A549 (cell line): ENCODE results near the gene PTOV1. TPM values are rescaled to one million over a fixed set of nuclear protein-coding genes. Genes with fewer than 3 reads are reported as not detected.

Source experiments
- ATAC-seq, 2 experiments: fragments of 200-7000 bp in 1 of 2; fragments of >200 bp in 1 of 2; cut with Nextera tagmentation in 1 of 2; cut with Tn5 transposase in 1 of 2; 3 replicates each; pipeline versions ENCODE4 v1.8.0 to v1.9.1; 2018 to 2020; ENCODE audit warnings: mild to moderate bottlenecking in 1 of 2, moderate library complexity in 1 of 2
- CTCF ChIA-PET: fragments of 300-600 bp; sonication (Branson Sonifier 250); formaldehyde crosslinking; extraction: SDS; loops from one replicate; lab custom pipeline; 2021; ENCODE audit warnings: antibody characterized with exemption, inconsistent platforms; lab: Yijun Ruan, JAX
- POLR2A ChIA-PET: fragments of 350-600 bp; formaldehyde crosslinking; extraction: SDS; loops from one replicate; lab custom pipeline; 2021; ENCODE audit warnings: antibody characterized with exemption, inconsistent platforms; lab: Yijun Ruan, JAX
- DNase-seq, 2 experiments: peaks; one replicate each; pipeline versions ENCODE4 v3.0.0 to v3.0.0-alpha.2; 2011 to 2016; ENCODE audit warnings: low read depth in 1 of 2, low spot score in 1 of 2
- FAIRE-seq: peaks from 2 replicates; lab custom pipeline; 2011; peaks lifted over from hg19 to GRCh38; lab: Jason Lieb, UNC
- H3K27ac ChIP-seq, 2 experiments: fragments of >200 bp; sonication (Bioruptor Twin); formaldehyde crosslinking; 3 replicates each; pipeline ENCODE4 v1.5.1; 2016 to 2017
- H3K4me1 ChIP-seq: fragments of >200 bp; sonication (Bioruptor Twin); formaldehyde crosslinking; 3 replicates; pipeline ENCODE4 v1.6.1; 2016
- H3K4me2 ChIP-seq: fragments of >200 bp; sonication (Bioruptor Twin); formaldehyde crosslinking; 3 replicates; pipeline ENCODE4 v1.6.1; 2016
- H3K4me3 ChIP-seq: fragments of >200 bp; sonication (Bioruptor Twin); formaldehyde crosslinking; 3 replicates; pipeline ENCODE4 v1.5.1; 2016
- H3K9me3 ChIP-seq: fragments of >200 bp; sonication (Bioruptor Twin); formaldehyde crosslinking; 3 replicates; pipeline ENCODE4 v1.6.1; 2016
- CBX2 ChIP-seq: fragments of 200-600 bp; sonication (generic); IDR thresholded peaks from 2 replicates; pipeline ENCODE4 v1.6.1; 2016; ENCODE audit warnings: low read depth, mild to moderate bottlenecking, borderline replicate concordance
- CBX8 ChIP-seq: fragments of 200-600 bp; sonication (generic); IDR thresholded peaks from 2 replicates; pipeline ENCODE4 v1.6.1; 2016
- CHD2 ChIP-seq: fragments of 150-350 bp; IDR thresholded peaks from 2 replicates; pipeline ENCODE4 v1.6.1; 2014; ENCODE audit warnings: low read length; ENCODE audit not compliant: partially characterized antibody
- CHD4 ChIP-seq: fragments of 200-600 bp; sonication (generic); IDR thresholded peaks from 2 replicates; pipeline ENCODE4 v1.6.1; 2016; ENCODE audit warnings: antibody characterized with exemption, mild to moderate bottlenecking, borderline replicate concordance
- EHF ChIP-seq: fragments of 250-450 bp; sonication (Bioruptor Pico); IDR thresholded peaks from 2 replicates; pipeline ENCODE4 v1.5.0; 2020; ENCODE audit warnings: mild to moderate bottlenecking
- FOSB ChIP-seq: fragments of 250-450 bp; sonication (Bioruptor Pico); IDR thresholded peaks from 2 replicates; pipeline ENCODE4 v1.5.0; 2020; ENCODE audit warnings: mild to moderate bottlenecking, moderate library complexity
- GATA3 ChIP-seq: IDR thresholded peaks from 2 replicates; pipeline ENCODE4 v1.6.1; 2012; ENCODE audit warnings: borderline replicate concordance
- HDAC2 ChIP-seq: fragments of 200-600 bp; sonication (generic); IDR thresholded peaks from 2 replicates; pipeline ENCODE4 v1.6.1; 2016
- HEYL ChIP-seq: fragments of 250-450 bp; sonication (Bioruptor Pico); IDR thresholded peaks from 2 replicates; pipeline ENCODE4 v1.8.0; 2021; ENCODE audit warnings: mild to moderate bottlenecking, moderate library complexity
- HOXB5 ChIP-seq: fragments of 250-450 bp; sonication (Bioruptor Pico); IDR thresholded peaks from 2 replicates; pipeline ENCODE4 v1.5.0; 2020; ENCODE audit warnings: mild to moderate bottlenecking, moderate library complexity
- JUN ChIP-seq, 2 experiments: fragments of >200 bp; sonication (Bioruptor Twin); formaldehyde crosslinking; IDR thresholded peaks; 2 replicates in 1 of 2; 3 replicates in 1 of 2; pipeline ENCODE4 v1.6.1; 2016 to 2017
- JUNB ChIP-seq: fragments of >200 bp; sonication (Bioruptor Twin); formaldehyde crosslinking; IDR thresholded peaks from 2 replicates; pipeline ENCODE4 v1.6.1; 2016
- MAFK ChIP-seq: fragments of 450-650 bp; IDR thresholded peaks from 2 replicates; pipeline ENCODE4 v1.6.1; 2014; ENCODE audit not compliant: partially characterized antibody
- MAZ ChIP-seq: fragments of 150-350 bp; IDR thresholded peaks from 2 replicates; pipeline ENCODE4 v1.6.1; 2014; ENCODE audit warnings: antibody characterized with exemption, low read depth, low read length, borderline replicate concordance
- MYC ChIP-seq: IDR thresholded peaks from 2 replicates; pipeline ENCODE4 v1.6.1; 2012; ENCODE audit warnings: mild to moderate bottlenecking, inconsistent platforms, low read length, improper control_type of control experiment, borderline replicate concordance
- NFE2L2 ChIP-seq: fragments of 150-350 bp; conservative IDR thresholded peaks from 2 replicates; pipeline ENCODE4 v1.6.1; 2014; ENCODE audit warnings: low read length
- PHF8 ChIP-seq: fragments of 200-600 bp; sonication (generic); IDR thresholded peaks from 2 replicates; pipeline ENCODE4 v1.6.1; 2016; ENCODE audit warnings: low read depth, mild to moderate bottlenecking, antibody characterized with exemption, moderate library complexity, borderline replicate concordance
- POLR2A ChIP-seq: IDR thresholded peaks from 2 replicates; pipeline ENCODE4 v1.6.1; 2012; ENCODE audit warnings: mild to moderate bottlenecking, low read length
- POLR2AphosphoS2 ChIP-seq: conservative IDR thresholded peaks from 2 replicates; pipeline ENCODE4 v1.6.1; 2012; ENCODE audit warnings: low read length, improper control_type of control experiment, inconsistent platforms
- RAD21 ChIP-seq, 2 experiments: fragments of >200 bp in 1 of 2; sonication (Bioruptor Twin) in 1 of 2; formaldehyde crosslinking in 1 of 2; IDR thresholded peaks in 1 of 2; conservative IDR thresholded peaks in 1 of 2; 2 replicates in 1 of 2; 3 replicates in 1 of 2; pipeline ENCODE4 v1.6.1; 2012 to 2018; ENCODE audit warnings: inconsistent platforms in 1 of 2
- RARB ChIP-seq: fragments of 250-450 bp; sonication (Bioruptor Pico); IDR thresholded peaks from 2 replicates; pipeline ENCODE4 v1.8.0; 2021; ENCODE audit warnings: mild to moderate bottlenecking, moderate library complexity
- RFX5 ChIP-seq: fragments of 450-650 bp; IDR thresholded peaks from 2 replicates; pipeline ENCODE4 v1.7.1; 2014; ENCODE audit warnings: antibody characterized with exemption, mild to moderate bottlenecking, moderate library complexity
- RNF2 ChIP-seq: fragments of 200-600 bp; sonication (generic); IDR thresholded peaks from 2 replicates; pipeline ENCODE4 v1.6.1; 2016; ENCODE audit warnings: low read depth, mild to moderate bottlenecking, antibody characterized with exemption, moderate library complexity, borderline replicate concordance
- SREBF2 ChIP-seq: fragments of 450-650 bp; IDR thresholded peaks from 2 replicates; pipeline ENCODE4 v1.6.1; 2014; ENCODE audit warnings: mild to moderate bottlenecking, moderate library complexity
- TFCP2L1 ChIP-seq: fragments of 250-450 bp; sonication (Bioruptor Pico); IDR thresholded peaks from 2 replicates; pipeline ENCODE4 v1.5.0; 2021; ENCODE audit warnings: mild to moderate bottlenecking
- ZFP36 ChIP-seq: fragments of 450-650 bp; IDR thresholded peaks from 2 replicates; pipeline ENCODE4 v1.6.1; 2014; ENCODE audit warnings: borderline replicate concordance; ENCODE audit not compliant: partially characterized antibody
- ZSCAN20 ChIP-seq: fragments of 250-450 bp; sonication (Bioruptor Pico); IDR thresholded peaks from 2 replicates; pipeline ENCODE4 v1.8.0; 2022; ENCODE audit warnings: mild to moderate bottlenecking, moderate library complexity
- WGBS: methylation state at CpG from one replicate; pipeline ENCODE4 v1.1.6; 2017; ENCODE audit errors: missing lambda C conversion rate; 5-methylcytosine and 5-hydroxymethylcytosine counted together
- polyA plus RNA-seq, 4 experiments: library from polyadenylated mRNA; depleted of rRNA in 3 of 4; stranded (reverse); fragments of >200 nt; fragmentation: RNase III in 1 of 4; extraction: RNeasy Plus Mini Kit Qiagen cat#74134 plus additional on column Dnase treatment in 1 of 4; gene quantifications; 2 replicates in 3 of 4; 3 replicates in 1 of 4; pipeline ENCODE4 v1.2.3, GENCODE V29; 2011 to 2017
- TF ChIP-seq, protein P1 (sequence below): IDR thresholded peaks from 2 replicates; pipeline ENCODE4 v1.6.1; 2012; ENCODE audit warnings: low read depth, borderline replicate concordance
- TF ChIP-seq, protein P2 (sequence below): IDR thresholded peaks from 2 replicates; pipeline ENCODE4 v1.6.1; 2012
- TF ChIP-seq, protein P3 (sequence below): fragments of >200 bp; sonication (Bioruptor Twin); formaldehyde crosslinking; IDR thresholded peaks from 3 replicates; pipeline ENCODE4 v1.6.1; 2016
- TF ChIP-seq, protein P4 (sequence below): fragments of 150-350 bp; IDR thresholded peaks from 2 replicates; pipeline ENCODE4 v1.6.1; 2014; ENCODE audit warnings: low read depth, mild to moderate bottlenecking, low read length
- TF ChIP-seq, protein P5 (sequence below): IDR thresholded peaks from 2 replicates; pipeline ENCODE4 v1.6.1; 2012

The PTOV1 gene
- polyA plus RNA-seq, 2 of the 4 experiments (the other 2 are of a cell fraction), result 27.7 to 147 TPM

DNA sequence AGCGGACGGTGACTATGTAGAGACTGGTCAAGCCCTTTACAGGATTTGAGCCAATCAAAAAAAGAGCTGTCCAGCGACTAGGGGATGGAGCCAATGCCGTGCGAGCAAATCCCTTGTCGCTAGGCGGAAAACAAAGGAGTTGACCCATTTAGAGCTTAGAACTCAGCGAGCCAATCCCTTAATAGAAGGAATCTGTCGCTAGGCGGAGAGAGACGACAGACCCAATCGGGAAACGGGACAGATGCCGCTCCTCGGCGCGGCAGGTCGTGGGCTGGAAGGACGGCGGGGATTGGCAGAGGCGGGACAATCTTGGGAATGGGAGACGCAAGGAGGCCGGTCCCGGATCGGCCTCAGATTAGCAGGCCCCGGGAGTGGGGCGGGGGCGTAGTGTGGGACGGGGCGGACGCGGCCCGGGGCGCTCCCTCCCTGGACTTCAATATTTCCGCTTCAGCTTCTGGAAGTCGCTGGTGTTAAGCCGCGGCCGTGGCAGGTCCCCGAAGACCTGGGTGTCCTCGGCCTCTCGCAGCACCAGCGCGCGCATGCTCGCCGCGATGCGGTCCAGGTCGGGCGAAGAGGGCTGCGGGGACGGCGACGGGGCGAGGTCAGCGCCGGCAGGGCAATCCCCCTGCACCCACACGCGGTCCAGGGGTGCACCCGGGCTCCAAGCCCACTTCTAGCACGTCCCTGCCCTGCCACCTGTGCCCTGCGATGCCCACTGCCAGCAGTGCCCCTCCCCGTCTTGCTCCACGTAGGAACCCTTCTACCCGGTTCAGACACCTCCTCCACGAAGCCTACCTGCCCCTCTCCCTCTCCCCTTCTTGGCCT is 18.7 kb downstream of the PTOV1 start:
- 1% methylated on average over 47 of the region's 67 CpGs for WGBS
- TF ChIP-seq CBX2 (no peak), MYC (0 out of 2 replicates have a peak, but pooled peaks have one; percentile 20), POLR2A (peak; percentile 63), CHD2 (no peak), HOXB5 (CRISPR knock-in tag) (no peak), FOSB (CRISPR knock-in tag) (no peak), SREBF2 (peak; percentile 46), ZFP36 (peak; percentile 96), RAD21 (conservative IDR thresholded peaks at IDR 0.05 in 1 of 2, IDR thresholded peaks at IDR 0.05 in 1 of 2) (no peak), MAFK (peak; percentile 48), PHF8 (peak; percentile 32; the same call in 1 of the 2 replicates), JUNB (no peak), GATA3 (0 out of 2 replicates have a peak, but pooled peaks have one; percentile 39), HEYL (CRISPR knock-in tag) (no peak), EHF (CRISPR knock-in tag) (no peak), RNF2 (peak; percentile 75; the same call in 1 of the 2 replicates), TFCP2L1 (CRISPR knock-in tag) (peak; percentile 59; the same call in 1 of the 2 replicates), POLR2AphosphoS2 (no peak), MAZ (no peak), ZSCAN20 (CRISPR knock-in tag) (no peak), RARB (CRISPR knock-in tag) (0 out of 2 replicates have a peak, but pooled peaks have one; percentile 30), JUN (IDR thresholded peaks at IDR 0.05) (peak; percentile 66 to 96; a peak in 4 of 5 replicates), NFE2L2 (no peak), CHD4 (no peak), CBX8 (no peak), RFX5 (peak; percentile 99), HDAC2 (no peak)
- TF ChIP-seq, protein P1, sequence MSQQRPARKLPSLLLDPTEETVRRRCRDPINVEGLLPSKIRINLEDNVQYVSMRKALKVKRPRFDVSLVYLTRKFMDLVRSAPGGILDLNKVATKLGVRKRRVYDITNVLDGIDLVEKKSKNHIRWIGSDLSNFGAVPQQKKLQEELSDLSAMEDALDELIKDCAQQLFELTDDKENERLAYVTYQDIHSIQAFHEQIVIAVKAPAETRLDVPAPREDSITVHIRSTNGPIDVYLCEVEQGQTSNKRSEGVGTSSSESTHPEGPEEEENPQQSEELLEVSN, result peak; percentile 79
- TF ChIP-seq, protein P2, sequence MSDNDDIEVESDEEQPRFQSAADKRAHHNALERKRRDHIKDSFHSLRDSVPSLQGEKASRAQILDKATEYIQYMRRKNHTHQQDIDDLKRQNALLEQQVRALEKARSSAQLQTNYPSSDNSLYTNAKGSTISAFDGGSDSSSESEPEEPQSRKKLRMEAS, result peak; percentile 87
- TF ChIP-seq, protein P3, sequence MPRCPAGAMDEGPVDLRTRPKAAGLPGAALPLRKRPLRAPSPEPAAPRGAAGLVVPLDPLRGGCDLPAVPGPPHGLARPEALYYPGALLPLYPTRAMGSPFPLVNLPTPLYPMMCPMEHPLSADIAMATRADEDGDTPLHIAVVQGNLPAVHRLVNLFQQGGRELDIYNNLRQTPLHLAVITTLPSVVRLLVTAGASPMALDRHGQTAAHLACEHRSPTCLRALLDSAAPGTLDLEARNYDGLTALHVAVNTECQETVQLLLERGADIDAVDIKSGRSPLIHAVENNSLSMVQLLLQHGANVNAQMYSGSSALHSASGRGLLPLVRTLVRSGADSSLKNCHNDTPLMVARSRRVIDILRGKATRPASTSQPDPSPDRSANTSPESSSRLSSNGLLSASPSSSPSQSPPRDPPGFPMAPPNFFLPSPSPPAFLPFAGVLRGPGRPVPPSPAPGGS, result peak; percentile 79
- TF ChIP-seq, protein P4, sequence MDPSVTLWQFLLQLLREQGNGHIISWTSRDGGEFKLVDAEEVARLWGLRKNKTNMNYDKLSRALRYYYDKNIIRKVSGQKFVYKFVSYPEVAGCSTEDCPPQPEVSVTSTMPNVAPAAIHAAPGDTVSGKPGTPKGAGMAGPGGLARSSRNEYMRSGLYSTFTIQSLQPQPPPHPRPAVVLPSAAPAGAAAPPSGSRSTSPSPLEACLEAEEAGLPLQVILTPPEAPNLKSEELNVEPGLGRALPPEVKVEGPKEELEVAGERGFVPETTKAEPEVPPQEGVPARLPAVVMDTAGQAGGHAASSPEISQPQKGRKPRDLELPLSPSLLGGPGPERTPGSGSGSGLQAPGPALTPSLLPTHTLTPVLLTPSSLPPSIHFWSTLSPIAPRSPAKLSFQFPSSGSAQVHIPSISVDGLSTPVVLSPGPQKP, result no peak
- TF ChIP-seq, protein P5, sequence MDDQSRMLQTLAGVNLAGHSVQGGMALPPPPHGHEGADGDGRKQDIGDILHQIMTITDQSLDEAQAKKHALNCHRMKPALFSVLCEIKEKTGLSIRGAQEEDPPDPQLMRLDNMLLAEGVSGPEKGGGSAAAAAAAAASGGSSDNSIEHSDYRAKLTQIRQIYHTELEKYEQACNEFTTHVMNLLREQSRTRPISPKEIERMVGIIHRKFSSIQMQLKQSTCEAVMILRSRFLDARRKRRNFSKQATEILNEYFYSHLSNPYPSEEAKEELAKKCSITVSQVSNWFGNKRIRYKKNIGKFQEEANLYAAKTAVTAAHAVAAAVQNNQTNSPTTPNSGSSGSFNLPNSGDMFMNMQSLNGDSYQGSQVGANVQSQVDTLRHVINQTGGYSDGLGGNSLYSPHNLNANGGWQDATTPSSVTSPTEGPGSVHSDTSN, result peak; percentile 87
- Histone ChIP-seq H3K4me3 (peak overlapping the region; percentile 46), H3K9me3 (no peaks in the 10 kb centered on the region), H3K4me1 (peaks cover 37% of the 10 kb centered on the region), H3K4me2 (peak overlapping the region; percentile 86), H3K27ac (peak overlapping the region; percentile 93 to 94)
- ATAC-seq, result peak; percentile 68 to 82
- POLR2A ChIA-PET, result interaction anchor here (0.7 to 3.6 kb wide), 13 partner anchors 7 to 230 kb away, joined by 3 to 36 read pairs (median 5); partner anchors contain the start of genes AKT1S1, ATF5, NUP62 and PRMT1
- DNase-seq, result peak; percentile 99 to 100
- CTCF ChIA-PET, result interaction anchor here (0.8 to 1.6 kb wide), 3 partner anchors 21 to 189 kb away, joined by 3 to 6 read pairs (median 3); no protein-coding TSS in a partner anchor
- FAIRE-seq, result peak; percentile 99
